ENCODE data around the gene CDC42BPB. TPM values are rescaled to one million over a fixed set of nuclear protein-coding genes. Genes with fewer than 3 reads are reported as not detected.
A peak's percentile ranks its signal among the peaks of the same experiment; 100 is the strongest.

The CDC42BPB gene
- total and polyA plus RNA-seq, 12 donors, result 29.6 to 83.6 (median 69.3) TPM

GRCh38 chr14:102949801-102950451 lies 107.4 kb downstream of the CDC42BPB start:
- Histone ChIP-seq H3K4me1 (peaks cover 0 to 20% (median 7%) of the 10 kb centered on the region in 9 donors), H3K27me3 (no peaks in the 10 kb centered on the region), H3K36me3 (peaks cover 7 to 95% (median 84%) of the 10 kb centered on the region in 9 donors), H3K4me3 (no peak overlapping the region), H3K27ac (no peak overlapping the region), H3K9me3 (no peaks in the 10 kb centered on the region)
- ATAC-seq (peak; percentile 42 to 81 (median 74)), DNase-seq (peak; percentile 42 to 68)
- intact Hi-C loops (cut with DNase I), result no loop called here
- TF ChIP-seq CTCF (IDR thresholded peaks at IDR 0.05), result no peak
- 66 to 68% methylated on average over 23 of the region's 23 CpGs for WGBS, 2 donors

GRCh38 chr14:102949062-102949800 lies 108.1 kb downstream of the CDC42BPB start:
- H3K27me3 ChIP-seq, result no peaks in the 10 kb centered on the region
- no peak overlapping the region for H3K27ac ChIP-seq
- no peak overlapping the region for H3K4me3 ChIP-seq
- 86 to 87% methylated on average over 28 of the region's 28 CpGs for whole genome bisulfite sequencing, 2 donors
- H3K4me1 ChIP-seq, result peaks cover 0 to 20% (median 7%) of the 10 kb centered on the region in 9 donors
- peak in 1 of 8 donors; percentile 4 for ATAC-seq
- no peak for TF ChIP-seq CTCF (IDR thresholded peaks at IDR 0.05)
- H3K36me3 ChIP-seq, result peaks cover 7 to 95% (median 82%) of the 10 kb centered on the region in 9 donors
- no peak for DNase-seq
- intact Hi-C loops (cut with DNase I), result no loop called here
- H3K9me3 ChIP-seq, result no peaks in the 10 kb centered on the region

DNA sequence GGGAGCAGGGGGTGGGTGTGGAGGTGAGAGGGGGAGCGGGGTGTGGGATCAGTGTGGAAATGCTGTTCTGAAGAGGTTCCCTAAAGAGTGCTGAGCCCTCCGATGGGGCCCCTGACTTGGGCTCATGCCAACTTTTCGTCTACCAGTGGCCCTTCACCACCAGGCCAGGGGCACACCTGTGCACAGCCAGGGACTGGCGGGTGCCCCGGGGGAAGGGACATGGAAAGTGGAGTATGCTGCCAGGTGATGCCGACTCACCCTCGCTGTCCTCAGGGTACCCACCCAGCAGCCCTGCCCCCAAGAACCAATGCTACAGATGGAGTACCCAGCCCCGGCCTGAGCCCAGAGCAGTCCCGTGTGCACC lies 108.7 kb downstream of the CDC42BPB start:
- Histone ChIP-seq H3K36me3 (peaks cover 7 to 95% (median 82%) of the 10 kb centered on the region in 9 donors), H3K9me3 (no peaks in the 10 kb centered on the region), H3K4me1 (peaks cover 0 to 20% (median 7%) of the 10 kb centered on the region in 9 donors), H3K27me3 (no peaks in the 10 kb centered on the region), H3K4me3 (no peak overlapping the region), H3K27ac (no peak overlapping the region)
- ATAC-seq (no peak), DNase-seq (no peak)
- intact Hi-C loops (cut with DNase I), result no loop called here
- 82 to 83% methylated on average over 9 of the region's 9 CpGs for WGBS, 2 donors
- TF ChIP-seq CTCF (IDR thresholded peaks at IDR 0.05), result no peak

DNA sequence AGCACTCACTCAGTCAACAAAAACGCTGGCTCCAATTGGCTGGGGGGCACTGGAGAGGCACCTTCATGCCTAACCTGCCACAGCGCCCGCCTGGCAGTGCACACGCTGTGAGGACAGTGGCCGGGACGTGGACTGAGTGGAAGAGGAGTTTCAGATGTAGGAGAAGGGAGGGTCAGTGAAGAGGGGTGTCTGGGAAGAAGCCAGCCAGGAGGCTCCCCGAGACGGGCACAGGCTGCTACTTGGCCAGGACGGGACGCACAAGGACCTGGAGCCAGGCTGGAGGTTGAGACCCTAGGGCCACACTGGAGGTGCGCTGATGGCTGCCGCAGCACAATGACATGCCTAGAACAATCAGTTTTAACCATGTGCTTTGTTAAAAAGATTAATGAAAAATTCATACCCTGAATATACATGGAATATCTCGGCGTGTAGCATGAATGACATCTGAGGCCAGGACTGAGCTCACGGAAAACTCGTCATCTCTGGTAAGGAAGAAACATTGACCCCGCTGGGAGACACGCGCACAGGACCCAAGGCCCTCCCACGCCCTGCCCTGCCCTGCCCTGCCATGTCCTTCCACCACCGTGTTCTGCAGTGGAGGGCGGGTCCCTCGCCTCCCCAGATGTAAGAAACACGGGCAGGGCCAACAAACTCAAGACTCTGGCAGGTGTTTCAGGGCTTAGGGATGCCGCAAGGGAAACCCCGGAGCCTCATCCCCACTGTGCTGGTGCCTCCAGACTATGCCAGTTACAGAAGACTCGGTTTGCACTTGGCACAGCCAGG lies 109.8 kb downstream of the CDC42BPB start:
- DNase-seq (no peak), ATAC-seq (no peak)
- Histone ChIP-seq H3K9me3 (no peaks in the 10 kb centered on the region), H3K4me1 (peaks cover 0 to 20% (median 7%) of the 10 kb centered on the region in 9 donors), H3K27ac (no peak overlapping the region), H3K27me3 (no peaks in the 10 kb centered on the region), H3K4me3 (no peak overlapping the region), H3K36me3 (peaks cover 4 to 95% (median 81%) of the 10 kb centered on the region in 9 donors)
- TF ChIP-seq CTCF (IDR thresholded peaks at IDR 0.05), result no peak
- WGBS, 2 donors, result 90 to 94% methylated on average over 27 of the region's 27 CpGs
- intact Hi-C loops (cut with DNase I), result no loop called here
